HT1080 (cell line): ENCODE measurements around the gene F12. TPM values are rescaled to one million over a fixed set of nuclear protein-coding genes. Genes with fewer than 3 reads are reported as not detected.
A peak's percentile ranks its signal among the peaks of the same experiment; 100 is the strongest.
"Not testable (repeated sequence)": the region's sequence is repeated elsewhere in the genome, so short reads cannot be mapped to it uniquely, and the experiment has no call there.

Experiments
- DNase-seq: peaks from one replicate; pipeline ENCODE4 v3.0.0-alpha.2; 2015; ENCODE audit warnings: low read depth
- total RNA-seq: library from RNA; depleted of rRNA; stranded (reverse); fragments of >200 nt; shearing (Covaris generic); gene quantifications from 2 replicates; pipeline ENCODE4 v1.2.3, GENCODE V29; 2014

Gene F12
- total RNA-seq, 1 experiment from 2014 or later, result 15.2 TPM

GRCh38 chr5:177389241-177390169 lies 19.9 kb downstream of the F12 start:
- DNase-seq, result peak; percentile 92

- no peak for DNase-seq
Measured at GRCh38 chr5:177388521-177389052, 20.8 kb downstream of the F12 start.

- DNase-seq, result no peak
Measured at GRCh38 chr5:177387405-177387804, 22.0 kb downstream of the F12 start.

- no peak for DNase-seq
Measured at GRCh38 chr5:177386542-177386941, 22.8 kb downstream of the F12 start.

- no peak for DNase-seq
Measured at GRCh38 chr5:177385720-177386119, 23.6 kb downstream of the F12 start.

- no peak for DNase-seq
Measured at GRCh38 chr5:177384134-177384533, 25.2 kb downstream of the F12 start, which contains the start of gene SLC34A1. Gene SLC34A1, plus strand, starts transcription at chr5:177384434. Its CDS starts 1,308 bp downstream, at chr5:177385742.

- DNase-seq, result no peak
Measured at GRCh38 chr5:177383181-177383580, 26.2 kb downstream of the F12 start.

GRCh38 chr5:177382423-177383029 lies 26.8 kb downstream of the F12 start:
- no peak for DNase-seq

GRCh38 chr5:177380805-177381126 lies 28.6 kb downstream of the F12 start:
- no peak for DNase-seq

GRCh38 chr5:177378884-177379883 lies 30.2 kb downstream of the F12 start:
- peak; percentile 77 for DNase-seq

GRCh38 chr5:177377851-177378776 lies 31.2 kb downstream of the F12 start:
- DNase-seq, result no peak

- DNase-seq, result no peak
Measured at GRCh38 chr5:177376107-177376506, 33.3 kb downstream of the F12 start.

GRCh38 chr5:177375516-177375915 lies 33.8 kb downstream of the F12 start:
- not testable (repeated sequence) for DNase-seq

GRCh38 chr5:177374211-177374610 lies 35.2 kb downstream of the F12 start:
- DNase-seq, result no peak

- DNase-seq, result no peak
Measured at GRCh38 chr5:177373806-177374205, 35.6 kb downstream of the F12 start.

GRCh38 chr5:177372910-177373309 lies 36.5 kb downstream of the F12 start:
- no peak for DNase-seq

- no peak for DNase-seq
Measured at GRCh38 chr5:177372034-177372896, 37.1 kb downstream of the F12 start.

GRCh38 chr5:177371120-177372033 lies 38.0 kb downstream of the F12 start:
- no peak for DNase-seq
